Renal cortical epithelial cell (primary cell): ENCODE measurements around the gene SELENOM. TPM values are rescaled to one million over a fixed set of nuclear protein-coding genes. Genes with fewer than 3 reads are reported as not detected.
"Not testable (repeated sequence)": the region's sequence is repeated elsewhere in the genome, so short reads cannot be mapped to it uniquely, and the experiment has no call there.

Experiments used
- DNase-seq: peaks from one replicate; pipeline ENCODE4 v3.0.0-alpha.2; 2011; ENCODE audit warnings: low read depth
- total RNA-seq: library from RNA; depleted of rRNA; stranded (reverse); fragments of >200 nt; gene quantifications from 2 replicates; pipeline ENCODE4 v1.2.3, GENCODE V29; 2014

Gene SELENOM
- total RNA-seq, 1 donor from 2014 or later: 57.9 TPM

DNA sequence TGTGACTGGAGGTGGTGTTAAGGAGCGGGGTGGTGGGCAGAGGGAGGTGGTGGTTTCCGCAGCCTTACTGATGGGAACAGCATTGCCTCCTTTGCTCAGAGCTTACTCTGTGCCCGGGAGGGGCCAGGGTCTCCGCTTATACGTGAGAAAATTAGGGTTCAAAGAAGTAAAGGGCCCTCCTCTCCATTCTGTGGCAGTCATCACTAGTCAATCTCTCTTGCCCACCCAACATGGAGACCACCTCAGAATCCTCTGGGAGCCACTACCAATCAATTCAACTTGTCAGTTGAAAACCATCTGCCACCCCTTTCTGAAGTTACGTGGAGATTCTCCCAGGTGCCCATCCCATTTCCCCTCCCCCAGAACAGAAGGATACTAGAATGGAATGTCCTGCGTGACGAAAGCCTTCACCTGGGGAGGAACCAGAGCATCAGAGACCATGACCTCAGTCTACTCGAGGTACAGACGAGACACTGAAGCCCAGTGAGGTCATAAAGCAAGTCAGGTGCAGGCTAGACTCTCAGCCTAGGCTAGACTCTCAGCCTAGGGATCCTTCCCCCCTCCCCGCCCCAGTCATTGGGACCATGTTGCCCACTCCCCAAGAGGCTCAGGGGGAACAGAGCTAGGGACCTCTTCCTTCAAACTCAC is 2.0 kb downstream of the SELENOM start:
- DNase-seq: no peak

DNA sequence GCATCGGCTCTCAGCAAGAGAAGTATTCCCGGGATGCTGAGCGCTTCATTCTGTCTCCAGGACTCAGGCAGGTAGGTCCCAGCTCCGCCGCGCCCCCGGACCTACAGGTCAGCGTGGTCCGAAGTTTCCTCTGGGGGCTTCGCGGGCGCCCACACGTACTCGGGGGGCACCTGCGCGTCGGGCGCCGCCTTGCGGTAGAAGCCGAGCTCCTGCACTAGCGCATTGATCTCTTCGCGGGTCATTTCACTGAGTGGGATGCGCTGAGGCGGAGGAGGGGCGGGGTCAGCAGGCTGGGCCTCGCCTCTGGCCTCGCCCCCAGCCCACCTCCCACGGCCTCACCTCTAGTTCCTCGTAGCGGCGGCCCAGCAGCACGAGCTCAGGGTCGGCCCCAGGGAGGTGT is 2.5 kb downstream of the SELENOM start:
- DNase-seq: no peak

- no peak for DNase-seq
Measured at GRCh38 chr22:31103899-31104694, 3.3 kb downstream of the SELENOM start.

DNA sequence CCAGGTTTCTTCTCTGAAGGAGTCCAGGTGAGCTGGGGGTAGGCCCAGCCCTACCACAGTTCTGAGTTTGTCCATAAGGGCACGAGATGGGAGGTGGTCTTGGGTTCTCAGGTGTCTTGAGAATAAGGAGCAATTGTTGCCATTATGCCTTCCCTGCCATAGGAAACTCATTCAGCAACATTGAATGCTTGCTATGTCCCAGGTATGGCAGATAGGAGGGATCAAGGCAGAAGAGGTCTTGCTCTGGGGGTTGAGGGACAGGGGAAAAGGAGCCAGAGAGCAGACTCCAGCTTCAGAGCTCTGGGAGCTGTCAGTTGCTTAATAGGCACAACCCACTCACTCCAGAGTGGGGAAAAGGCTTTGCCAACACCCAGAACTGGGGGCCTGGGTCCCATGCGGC is 4.3 kb downstream of the SELENOM start:
- no peak for DNase-seq

DNA sequence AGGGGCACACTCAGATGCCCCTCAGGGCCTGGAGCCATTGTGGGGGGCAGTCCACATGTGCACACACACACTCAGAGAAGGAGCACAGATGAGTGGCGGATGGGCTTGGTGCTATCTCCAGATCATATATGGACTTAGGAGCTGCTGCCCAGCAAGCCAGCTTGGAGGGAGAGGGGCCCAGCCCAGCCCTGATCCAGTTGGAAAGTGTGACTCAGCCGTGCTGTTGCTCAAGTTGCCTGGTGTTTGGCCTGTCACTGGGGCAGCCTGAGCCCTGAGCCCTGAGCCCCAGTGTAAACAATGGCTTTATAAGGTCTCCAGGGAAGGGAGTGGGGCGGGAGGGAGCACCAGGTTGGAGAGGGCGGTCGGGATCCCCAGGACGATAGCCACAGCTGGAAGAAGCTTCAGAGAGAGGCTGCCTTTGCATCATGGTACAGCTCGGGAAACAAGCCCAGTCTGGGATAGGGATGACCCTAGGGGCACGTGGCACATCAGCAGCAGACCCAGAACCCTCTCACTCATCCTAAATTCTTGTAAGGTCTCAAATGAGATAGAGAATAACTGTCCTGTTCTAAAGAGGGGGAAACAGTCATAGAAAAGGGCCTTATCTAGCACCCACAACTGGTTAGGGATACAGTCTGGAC is 4.8 kb downstream of the SELENOM start:
- peak; percentile 76 for DNase-seq

GRCh38 chr22:31100762-31101525 is 6.4 kb downstream of the SELENOM start:
- no peak for DNase-seq

DNA sequence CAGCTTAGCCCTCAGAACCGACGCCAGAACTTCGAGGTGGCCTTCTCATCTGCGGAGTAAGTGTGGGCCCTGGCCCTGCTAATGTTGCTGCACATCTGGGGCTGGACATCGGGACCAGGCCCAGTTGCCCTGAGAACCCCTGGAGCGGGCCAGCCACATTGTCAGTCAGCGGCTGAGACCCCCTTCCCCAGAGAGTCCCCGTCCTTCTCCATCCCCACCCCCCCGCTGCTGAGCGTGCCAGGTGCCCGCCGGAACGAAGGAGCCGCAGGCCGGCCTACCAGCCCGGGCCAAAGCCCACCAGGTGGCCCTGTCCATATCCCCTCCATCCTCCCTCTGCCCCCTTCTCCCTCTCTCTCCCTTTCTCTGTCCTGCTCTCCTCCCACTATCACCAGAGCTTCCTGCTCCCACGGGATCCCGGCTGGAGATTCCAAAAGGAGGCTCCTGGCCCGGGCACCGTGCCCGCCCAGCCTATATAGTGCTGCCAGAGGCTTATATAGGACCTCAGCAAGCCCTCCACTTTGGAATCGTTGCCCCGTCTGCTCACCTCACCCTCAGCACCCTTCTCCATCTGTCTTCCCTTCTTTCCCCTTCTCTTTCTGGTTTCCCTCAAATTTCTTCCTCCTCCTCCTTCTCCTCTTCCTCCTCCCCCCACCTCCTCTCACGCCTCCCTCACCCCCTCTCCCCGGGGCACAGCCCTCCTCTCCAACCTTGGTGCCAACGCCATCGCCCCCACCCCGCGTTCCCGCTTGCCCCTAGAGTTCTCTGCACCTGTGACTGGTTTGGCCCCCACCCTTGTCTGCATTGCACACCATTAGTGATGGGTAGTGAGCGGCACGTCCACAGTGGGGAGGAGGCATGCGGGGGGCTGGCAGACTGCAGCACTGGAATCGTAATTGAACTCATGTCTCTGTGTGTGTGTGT is 7.3 kb downstream of the SELENOM start:
- DNase-seq: no peak

DNA sequence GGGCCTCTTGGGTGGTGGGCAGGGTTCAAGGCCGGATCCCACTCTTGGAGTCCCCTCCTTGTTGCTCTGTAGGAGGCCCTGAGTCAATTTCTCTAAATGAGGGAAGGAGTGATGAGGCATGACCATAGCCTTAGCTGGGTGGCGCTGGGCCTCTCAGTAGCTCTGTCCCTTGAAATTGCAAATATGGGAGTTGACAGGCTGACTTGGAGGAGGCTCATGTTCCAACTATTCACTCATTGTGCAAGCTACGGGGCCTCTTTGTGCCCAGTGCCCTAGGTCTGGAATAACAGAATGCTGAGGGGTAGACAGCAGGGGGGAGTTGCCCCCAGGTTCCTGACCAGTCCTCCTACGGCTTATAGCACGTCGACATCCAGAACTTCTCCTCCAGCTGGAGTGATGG is 8.0 kb downstream of the SELENOM start:
- DNase-seq: no peak

DNA sequence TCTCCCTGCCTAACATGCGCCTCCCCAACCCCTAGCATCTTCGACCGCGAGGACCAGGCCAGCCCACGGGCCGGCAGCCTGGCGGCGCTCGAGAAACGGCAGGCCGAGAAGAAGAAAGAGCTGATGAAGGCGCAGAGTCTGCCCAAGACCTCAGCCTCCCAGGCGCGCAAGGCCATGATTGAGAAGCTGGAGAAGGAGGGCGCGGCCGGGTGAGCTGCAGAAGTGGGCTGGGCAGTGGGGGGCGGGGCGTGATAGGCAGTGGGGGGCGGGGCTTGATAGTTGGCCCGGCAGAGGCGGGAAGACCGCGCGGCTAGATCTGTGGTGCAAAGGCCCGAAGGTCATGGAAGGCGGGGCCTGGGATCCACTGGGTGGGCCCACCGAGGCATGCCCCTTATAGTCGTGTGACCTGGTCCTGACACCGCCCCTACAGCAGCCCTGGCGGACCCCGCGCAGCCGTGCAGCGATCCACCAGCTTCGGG is 8.7 kb downstream of the SELENOM start:
- DNase-seq: no peak

GRCh38 chr22:31097941-31098631 is 9.3 kb downstream of the SELENOM start:
- no peak for DNase-seq

GRCh38 chr22:31097539-31097938 is 9.8 kb downstream of the SELENOM start:
- not testable (repeated sequence) for DNase-seq

DNA sequence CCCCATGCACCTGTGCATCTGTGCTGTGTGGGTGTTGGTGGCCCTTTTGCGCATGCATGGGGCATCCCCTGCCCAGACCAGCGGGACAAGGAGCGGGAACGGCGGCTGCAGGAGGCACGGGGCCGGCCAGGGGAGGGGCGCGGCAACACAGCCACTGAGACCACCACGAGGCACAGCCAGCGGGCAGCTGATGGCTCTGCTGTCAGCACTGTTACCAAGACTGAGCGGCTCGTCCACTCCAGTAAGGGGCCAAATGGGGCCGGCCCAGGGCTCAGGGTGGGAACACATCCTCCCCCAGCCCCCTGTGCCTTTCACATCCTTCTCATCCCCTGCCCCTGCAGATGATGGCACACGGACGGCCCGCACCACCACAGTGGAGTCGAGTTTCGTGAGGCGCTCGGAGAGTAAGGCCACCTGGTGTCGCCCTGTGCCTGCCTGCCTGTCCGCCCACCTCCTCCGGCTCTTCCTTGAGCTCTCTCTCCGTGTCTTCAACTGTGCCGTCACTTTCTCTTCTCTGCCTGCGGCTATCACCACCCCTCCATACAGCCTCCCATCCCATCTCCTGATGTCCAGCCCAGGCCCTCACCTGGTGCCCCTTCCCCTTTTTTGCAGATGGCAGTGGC is 10.6 kb downstream of the SELENOM start:
- DNase-seq: no peak

GRCh38 chr22:31095637-31096249 is 11.6 kb downstream of the SELENOM start:
- no peak for DNase-seq

DNA sequence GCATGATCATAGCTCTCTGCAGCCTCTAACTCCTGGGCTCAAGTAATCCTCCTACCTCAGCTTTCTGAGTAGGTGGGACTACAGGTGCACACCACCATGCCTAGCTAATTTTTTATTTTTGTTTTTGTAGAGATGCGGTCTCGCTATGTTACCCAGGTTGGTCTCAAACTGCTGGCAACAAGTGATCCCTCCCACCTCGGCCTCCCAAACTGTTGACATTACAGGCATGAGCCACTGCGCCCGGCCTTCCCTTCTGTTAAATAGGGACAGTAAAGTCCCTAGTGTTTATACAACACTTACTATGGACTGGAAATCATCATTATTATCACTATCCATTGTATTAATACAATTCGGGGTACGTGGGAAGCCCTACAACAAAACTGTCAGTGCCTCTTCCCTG is 12.6 kb downstream of the SELENOM start:
- no peak for DNase-seq

DNA sequence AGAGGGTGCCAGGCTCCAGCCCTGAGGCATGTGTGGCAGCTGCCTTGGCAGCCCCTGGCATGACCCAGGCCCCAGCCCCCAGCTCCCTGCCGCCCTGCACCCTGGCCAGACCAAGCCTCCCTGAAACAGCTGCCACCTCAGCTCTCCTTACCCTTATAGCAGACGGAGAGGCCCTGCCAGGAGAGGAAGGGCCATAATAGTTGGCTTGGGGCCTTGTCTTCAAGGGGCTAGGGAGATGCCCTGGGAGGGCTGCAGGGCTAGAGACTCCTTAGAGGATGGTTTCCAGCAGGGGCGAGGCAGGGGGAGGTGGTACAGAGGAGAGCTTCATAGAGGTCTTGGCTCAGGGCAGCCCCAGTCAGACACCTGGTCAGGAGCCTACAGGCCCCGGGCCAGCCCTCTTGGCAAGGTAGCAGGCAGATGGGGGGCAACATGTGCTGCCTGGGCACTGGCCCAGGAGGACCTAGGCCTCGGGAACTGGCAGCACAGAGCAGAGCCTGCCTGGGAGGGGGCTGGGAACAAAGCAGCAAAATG is 13.3 kb downstream of the SELENOM start:
- DNase-seq: no peak

DNA sequence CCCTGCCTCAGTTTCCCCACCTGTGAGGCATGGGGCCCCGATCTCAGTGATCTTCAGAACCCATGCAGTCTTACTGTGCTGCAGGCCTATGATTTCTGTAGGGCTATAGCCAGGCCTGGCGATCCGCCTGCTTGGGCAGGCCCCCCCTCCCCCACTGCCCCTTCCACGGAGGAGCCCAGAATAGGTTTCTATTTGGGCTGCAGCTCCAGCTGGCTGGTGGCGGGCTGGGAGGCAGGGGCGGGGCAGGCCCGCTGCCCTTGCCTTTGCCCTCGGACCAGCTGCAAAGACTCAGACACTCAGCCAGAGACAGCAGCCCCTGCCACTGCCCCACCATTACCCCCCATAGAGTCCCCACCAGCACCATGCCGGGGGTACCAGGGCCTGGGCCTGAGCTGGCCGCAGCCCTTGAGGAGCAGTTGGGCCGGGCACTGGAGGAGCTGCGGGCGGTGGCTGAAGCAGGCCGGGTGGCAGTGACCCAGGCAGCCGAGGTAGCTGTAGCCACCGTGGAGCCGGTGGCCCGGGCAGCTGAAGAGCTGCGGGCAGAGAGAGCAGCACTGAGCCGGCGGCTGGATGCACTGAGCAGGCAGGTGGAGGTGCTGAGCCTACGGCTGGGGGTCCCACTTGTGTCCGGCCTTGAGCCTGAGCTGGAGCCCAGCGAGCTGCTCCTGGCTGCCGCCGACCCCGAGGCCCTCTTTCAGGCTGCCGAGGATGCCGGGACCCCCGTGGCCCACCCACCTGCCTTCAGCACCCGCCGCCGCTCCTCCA is 14.1 kb downstream of the SELENOM start:
- DNase-seq: no peak

- no peak for DNase-seq
Measured at GRCh38 chr22:31092161-31092560, 15.2 kb downstream of the SELENOM start.
